Measurements from ENCODE around the gene TMEM273. TPM values are rescaled to one million over a fixed set of nuclear protein-coding genes. Genes with fewer than 3 reads are reported as not detected.

TMEM273 gene
- total RNA-seq, 1 donor from 2014 or later, result 0.42 TPM

GRCh38 chr10:49183596-49184542 is 4.3 kb downstream of the TMEM273 start:
- Histone ChIP-seq H3K27me3 (ENCODE audit: control insufficient read depth, insufficient read depth, low read length) (no peaks in the 10 kb centered on the region), H3K36me3 (ENCODE audit: control insufficient read depth, insufficient read depth, low read length) (no peaks in the 10 kb centered on the region), H3K4me3 (ENCODE audit: low read depth, low read length) (no peak overlapping the region)
- DNase-seq (ENCODE audit: low read depth), result no peak
- no peak for TF ChIP-seq CTCF (IDR thresholded peaks at IDR 0.05; ENCODE audit: insufficient read depth, low read length, poor library complexity, severe bottlenecking)

GRCh38 chr10:49182776-49183175 is 5.4 kb downstream of the TMEM273 start:
- H3K27me3 ChIP-seq (ENCODE audit: control insufficient read depth, insufficient read depth, low read length), result no peaks in the 10 kb centered on the region
- TF ChIP-seq CTCF (IDR thresholded peaks at IDR 0.05; ENCODE audit: insufficient read depth, low read length, poor library complexity, severe bottlenecking), result no peak

GRCh38 chr10:49180444-49180860 is 7.7 kb downstream of the TMEM273 start:
- no peak for TF ChIP-seq CTCF (IDR thresholded peaks at IDR 0.05; ENCODE audit: insufficient read depth, low read length, poor library complexity, severe bottlenecking)
- H3K4me3 ChIP-seq (ENCODE audit: low read depth, low read length), result no peak overlapping the region
- DNase-seq (ENCODE audit: low read depth), result no peak
- no peaks in the 10 kb centered on the region for H3K36me3 ChIP-seq (ENCODE audit: control insufficient read depth, insufficient read depth, low read length)
- no peaks in the 10 kb centered on the region for H3K27me3 ChIP-seq (ENCODE audit: control insufficient read depth, insufficient read depth, low read length)

More at GRCh38 chr10:49182776-49183175, 5.4 kb downstream of the TMEM273 start:
- H3K4me3 ChIP-seq (ENCODE audit: low read depth, low read length), result no peak overlapping the region
- no peak for DNase-seq (ENCODE audit: low read depth)
- H3K36me3 ChIP-seq (ENCODE audit: control insufficient read depth, insufficient read depth, low read length), result no peaks in the 10 kb centered on the region

- no peak for TF ChIP-seq CTCF (IDR thresholded peaks at IDR 0.05; ENCODE audit: insufficient read depth, low read length, poor library complexity, severe bottlenecking)
- Histone ChIP-seq H3K27me3 (ENCODE audit: control insufficient read depth, insufficient read depth, low read length) (no peaks in the 10 kb centered on the region), H3K4me3 (ENCODE audit: low read depth, low read length) (no peak overlapping the region), H3K36me3 (ENCODE audit: control insufficient read depth, insufficient read depth, low read length) (no peaks in the 10 kb centered on the region)
- no peak for DNase-seq (ENCODE audit: low read depth)
Measured at GRCh38 chr10:49179699-49180443, 8.3 kb downstream of the TMEM273 start.

GRCh38 chr10:49178489-49179471 is 9.4 kb downstream of the TMEM273 start:
- no peak for TF ChIP-seq CTCF (IDR thresholded peaks at IDR 0.05; ENCODE audit: insufficient read depth, low read length, poor library complexity, severe bottlenecking)
- H3K36me3 ChIP-seq (ENCODE audit: control insufficient read depth, insufficient read depth, low read length), result no peaks in the 10 kb centered on the region
- no peak for DNase-seq (ENCODE audit: low read depth)
- H3K4me3 ChIP-seq (ENCODE audit: low read depth, low read length), result no peak overlapping the region
- H3K27me3 ChIP-seq (ENCODE audit: control insufficient read depth, insufficient read depth, low read length), result no peaks in the 10 kb centered on the region

Measured in kidney epithelial cell (primary cell).